B cell (primary cell): ENCODE results near the gene PPOX.

Experiments used
- EZH2 ChIP-seq: IDR thresholded peaks from 2 replicates; pipeline ENCODE4 v1.6.1; 2012; ENCODE audit warnings: borderline replicate concordance, low read depth, mild to moderate bottlenecking, moderate library complexity, low read length; ENCODE audit not compliant: insufficient read depth, poor library complexity, severe bottlenecking
- TF ChIP-seq, protein P1 (sequence below): fragments of 200-600 bp; IDR thresholded peaks from one replicate; pipeline ENCODE4 v1.8.0; 2022; ENCODE audit warnings: antibody characterized with exemption, mild to moderate bottlenecking

DNA sequence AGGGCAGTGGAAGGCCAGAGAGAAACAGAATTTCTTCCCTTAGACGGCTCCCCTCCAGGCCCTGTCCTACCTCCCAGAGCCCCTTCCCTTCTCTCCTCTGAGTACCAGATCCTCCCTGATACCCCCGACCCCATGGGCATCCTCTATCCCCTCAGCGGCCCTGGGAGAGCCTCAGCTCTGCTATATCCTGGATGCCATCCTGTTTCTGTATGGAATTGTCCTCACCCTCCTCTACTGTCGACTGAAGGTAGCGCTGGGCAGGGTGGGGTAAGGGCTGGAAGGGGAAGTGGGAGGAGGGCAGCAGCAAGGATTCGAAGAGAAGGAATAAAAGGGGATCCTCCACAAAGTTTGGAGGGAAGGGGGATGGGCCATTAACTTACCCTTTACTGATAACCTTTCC is 51.6 kb downstream of the PPOX start:
- TF ChIP-seq, protein P1, sequence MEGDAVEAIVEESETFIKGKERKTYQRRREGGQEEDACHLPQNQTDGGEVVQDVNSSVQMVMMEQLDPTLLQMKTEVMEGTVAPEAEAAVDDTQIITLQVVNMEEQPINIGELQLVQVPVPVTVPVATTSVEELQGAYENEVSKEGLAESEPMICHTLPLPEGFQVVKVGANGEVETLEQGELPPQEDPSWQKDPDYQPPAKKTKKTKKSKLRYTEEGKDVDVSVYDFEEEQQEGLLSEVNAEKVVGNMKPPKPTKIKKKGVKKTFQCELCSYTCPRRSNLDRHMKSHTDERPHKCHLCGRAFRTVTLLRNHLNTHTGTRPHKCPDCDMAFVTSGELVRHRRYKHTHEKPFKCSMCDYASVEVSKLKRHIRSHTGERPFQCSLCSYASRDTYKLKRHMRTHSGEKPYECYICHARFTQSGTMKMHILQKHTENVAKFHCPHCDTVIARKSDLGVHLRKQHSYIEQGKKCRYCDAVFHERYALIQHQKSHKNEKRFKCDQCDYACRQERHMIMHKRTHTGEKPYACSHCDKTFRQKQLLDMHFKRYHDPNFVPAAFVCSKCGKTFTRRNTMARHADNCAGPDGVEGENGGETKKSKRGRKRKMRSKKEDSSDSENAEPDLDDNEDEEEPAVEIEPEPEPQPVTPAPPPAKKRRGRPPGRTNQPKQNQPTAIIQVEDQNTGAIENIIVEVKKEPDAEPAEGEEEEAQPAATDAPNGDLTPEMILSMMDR, result no peak
- TF ChIP-seq EZH2, result no peak
